ENCODE data around the gene RNF213.
"Not testable (repeated sequence)": the region's sequence is repeated elsewhere in the genome, so short reads cannot be mapped to it uniquely, and the experiment has no call there.

Gene RNF213

DNA sequence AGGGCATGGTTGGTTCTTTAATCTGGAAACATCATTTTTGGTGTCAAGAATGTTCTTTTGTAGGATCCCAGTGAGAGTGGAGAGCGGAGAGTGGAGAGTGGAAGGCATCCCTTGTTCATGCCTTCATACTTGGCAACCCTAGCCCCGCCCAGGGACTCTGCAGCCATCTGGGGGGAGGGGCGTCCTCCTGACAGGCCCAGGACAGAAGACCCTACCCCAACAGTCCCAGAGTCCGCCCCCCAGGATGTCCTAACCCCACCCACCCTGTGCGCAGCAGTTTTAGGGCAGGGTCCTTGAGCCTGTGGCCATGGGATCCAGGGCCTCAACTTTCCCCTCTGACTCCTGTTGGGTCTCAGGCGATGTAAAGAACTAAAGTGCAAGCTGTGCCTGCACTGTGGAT lies 36.0 kb upstream of the RNF213 start:
- no peak for DNase-seq

- no peak for DNase-seq
Observed at GRCh38 chr17:80225230-80225629, 35.4 kb upstream of the RNF213 start.

- DNase-seq, result no peak
Observed at GRCh38 chr17:80227156-80227555, 33.5 kb upstream of the RNF213 start.

- DNase-seq, result no peak
Observed at GRCh38 chr17:80227666-80228065, 33.0 kb upstream of the RNF213 start.

DNA sequence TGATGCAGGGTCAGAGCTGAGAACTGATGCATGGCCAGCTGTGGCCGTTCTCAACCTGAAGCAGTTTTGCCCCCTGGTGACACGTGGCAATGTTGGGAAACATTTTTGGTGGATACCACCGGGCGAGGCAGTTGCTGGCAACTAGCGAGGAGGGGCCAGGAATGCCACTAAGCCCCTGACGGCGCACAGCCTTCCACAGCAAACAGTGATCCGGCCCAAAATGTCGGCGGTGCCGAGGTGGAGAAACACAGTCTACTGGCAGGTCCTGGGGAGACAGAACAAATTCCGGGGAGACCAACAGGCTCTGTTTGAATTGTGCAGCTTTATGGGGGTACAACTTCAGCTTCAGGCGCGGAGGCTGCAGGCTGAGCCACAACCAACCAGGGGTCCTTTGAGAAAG lies 32.2 kb upstream of the RNF213 start:
- DNase-seq, result no peak

DNA sequence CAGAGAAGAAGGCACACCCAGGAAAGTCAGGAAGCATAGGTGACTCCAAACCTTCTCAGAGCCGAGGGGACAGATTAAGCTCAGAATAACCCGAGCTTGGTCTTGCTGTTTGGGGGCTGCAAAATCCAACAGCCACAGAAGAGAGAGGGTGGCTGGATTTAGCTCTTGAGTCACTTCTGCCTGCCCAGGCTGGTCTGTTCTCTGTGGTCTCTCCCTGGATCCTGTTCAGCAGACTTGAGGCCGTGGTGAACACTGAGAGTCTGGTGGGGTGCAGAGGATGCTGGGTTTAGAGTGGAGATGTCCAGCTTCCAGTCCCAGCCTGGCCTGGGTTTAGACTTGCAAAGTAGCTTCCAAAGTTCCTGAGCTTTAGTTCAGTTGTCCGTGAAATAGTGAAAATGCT lies 31.6 kb upstream of the RNF213 start:
- no peak for DNase-seq

- DNase-seq, result no peak
Observed at GRCh38 chr17:80232438-80232837, 28.2 kb upstream of the RNF213 start.

GRCh38 chr17:80233202-80233601 lies 27.4 kb upstream of the RNF213 start:
- DNase-seq, result no peak

DNA sequence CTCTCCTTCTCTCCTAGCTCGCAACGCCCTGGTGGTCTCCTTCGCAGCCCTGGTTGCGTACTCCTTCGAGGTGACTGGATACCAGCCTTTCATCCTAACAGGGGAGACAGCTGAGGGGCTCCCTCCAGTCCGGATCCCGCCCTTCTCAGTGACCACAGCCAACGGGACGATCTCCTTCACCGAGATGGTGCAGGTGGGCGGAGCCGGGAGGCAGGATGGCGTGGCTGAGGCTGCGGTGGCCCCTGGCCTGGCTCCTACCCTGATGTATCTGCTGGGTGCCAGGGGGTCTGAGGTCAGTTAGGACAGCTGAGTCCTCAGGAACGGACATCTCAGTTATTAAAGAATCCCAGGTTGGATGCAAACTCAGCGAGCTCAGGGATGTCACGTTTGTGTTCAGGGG lies 23.7 kb upstream of the RNF213 start:
- no peak for DNase-seq

DNA sequence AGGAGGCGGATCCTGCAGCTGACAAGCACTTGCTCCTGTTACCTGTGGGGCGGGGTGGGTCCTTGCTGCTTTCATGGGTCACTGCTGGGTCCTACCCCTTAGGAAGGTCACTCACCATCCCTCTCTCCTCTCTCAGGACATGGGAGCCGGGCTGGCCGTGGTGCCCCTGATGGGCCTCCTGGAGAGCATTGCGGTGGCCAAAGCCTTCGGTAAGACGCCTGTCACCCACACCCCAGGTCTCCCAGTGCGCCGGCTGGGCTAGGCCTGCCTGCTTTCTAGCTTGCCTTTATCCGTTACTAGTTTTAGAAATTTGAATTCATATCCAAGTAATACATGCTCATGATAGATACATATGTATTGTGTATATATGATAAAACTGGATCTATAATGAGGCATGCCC lies 23.3 kb upstream of the RNF213 start:
- DNase-seq, result no peak

DNA sequence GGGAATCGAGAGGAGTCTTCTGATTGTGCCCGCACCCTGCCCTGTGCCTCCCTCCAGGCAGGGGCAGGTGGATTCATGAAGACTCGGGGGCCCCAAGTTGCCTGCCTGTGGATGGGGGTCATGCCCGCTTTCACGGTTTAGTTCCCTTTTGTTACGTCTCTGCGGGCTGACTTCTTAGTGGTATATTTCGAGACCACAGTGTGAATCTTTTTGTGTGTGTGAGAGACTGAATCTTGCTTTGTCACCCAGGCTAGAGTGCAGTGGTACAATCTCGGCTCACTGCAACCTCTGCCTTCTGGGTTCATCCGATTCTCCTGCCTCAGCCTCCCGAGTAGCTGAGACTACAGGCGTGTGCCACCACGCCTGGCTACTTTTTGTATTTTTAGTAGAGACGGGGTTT lies 18.1 kb upstream of the RNF213 start:
- DNase-seq, result no peak

- DNase-seq, result no peak
Observed at GRCh38 chr17:80243526-80244433, 16.9 kb upstream of the RNF213 start.

GRCh38 chr17:80244448-80244847 lies 16.2 kb upstream of the RNF213 start:
- DNase-seq, result not testable (repeated sequence)

DNA sequence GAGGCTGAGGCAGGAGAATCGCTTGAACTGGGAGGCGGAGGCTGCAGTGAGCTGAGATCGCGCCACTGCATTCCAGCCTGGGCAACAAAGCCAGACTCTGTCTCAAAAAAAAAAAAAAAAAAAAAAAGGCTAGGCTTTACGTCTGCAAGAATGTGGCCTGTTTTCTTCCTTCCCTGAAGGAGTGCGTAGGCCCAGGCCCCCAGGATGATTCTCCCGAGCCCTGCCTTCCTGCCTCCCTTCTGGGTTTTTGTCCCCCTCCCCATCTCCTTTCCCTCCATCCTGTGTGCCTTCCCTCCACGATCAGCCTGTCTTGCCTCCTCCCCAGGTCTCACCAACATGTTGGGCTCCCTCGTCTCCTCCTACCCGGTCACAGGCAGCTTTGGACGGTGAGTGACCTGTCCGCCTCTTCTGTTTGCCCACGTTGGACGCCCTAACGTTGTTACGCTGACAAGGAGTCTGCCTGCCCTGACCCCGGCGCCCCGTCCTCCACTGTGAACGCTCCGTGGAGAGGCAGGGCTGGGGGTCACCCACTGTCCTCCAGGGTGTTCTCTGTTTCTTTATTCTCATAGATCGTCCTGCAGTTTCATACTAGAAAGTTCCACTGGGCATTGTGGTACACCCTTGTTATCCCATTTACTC lies 15.7 kb upstream of the RNF213 start:
- no peak for DNase-seq

- DNase-seq, result no peak
Observed at GRCh38 chr17:80245566-80246265, 14.9 kb upstream of the RNF213 start.

GRCh38 chr17:80246266-80246681 lies 14.4 kb upstream of the RNF213 start:
- DNase-seq, result no peak

DNA sequence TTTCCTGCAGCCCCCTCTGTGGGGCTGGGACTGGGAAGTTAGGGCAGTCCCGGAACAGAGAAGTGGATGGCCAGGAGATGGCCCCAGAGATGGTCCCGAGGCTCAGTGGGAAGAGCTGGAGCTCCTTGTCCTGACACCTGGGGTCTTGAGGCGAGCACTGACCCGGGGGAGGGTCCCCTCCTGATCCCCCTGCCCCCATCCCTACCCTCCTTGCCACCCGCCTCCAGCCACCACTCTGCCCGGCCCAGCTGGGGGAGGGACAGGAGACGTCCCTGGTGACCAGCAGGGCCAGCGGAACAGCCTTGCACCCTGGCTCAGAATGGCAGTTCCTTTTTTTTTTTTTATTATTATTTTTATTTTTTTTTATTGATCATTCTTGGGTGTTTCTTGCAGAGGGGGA lies 13.9 kb upstream of the RNF213 start:
- no peak for DNase-seq

GRCh38 chr17:80247561-80247960 lies 13.1 kb upstream of the RNF213 start:
- no peak for DNase-seq

GRCh38 chr17:80248001-80248893 lies 12.4 kb upstream of the RNF213 start:
- DNase-seq, result no peak

DNA sequence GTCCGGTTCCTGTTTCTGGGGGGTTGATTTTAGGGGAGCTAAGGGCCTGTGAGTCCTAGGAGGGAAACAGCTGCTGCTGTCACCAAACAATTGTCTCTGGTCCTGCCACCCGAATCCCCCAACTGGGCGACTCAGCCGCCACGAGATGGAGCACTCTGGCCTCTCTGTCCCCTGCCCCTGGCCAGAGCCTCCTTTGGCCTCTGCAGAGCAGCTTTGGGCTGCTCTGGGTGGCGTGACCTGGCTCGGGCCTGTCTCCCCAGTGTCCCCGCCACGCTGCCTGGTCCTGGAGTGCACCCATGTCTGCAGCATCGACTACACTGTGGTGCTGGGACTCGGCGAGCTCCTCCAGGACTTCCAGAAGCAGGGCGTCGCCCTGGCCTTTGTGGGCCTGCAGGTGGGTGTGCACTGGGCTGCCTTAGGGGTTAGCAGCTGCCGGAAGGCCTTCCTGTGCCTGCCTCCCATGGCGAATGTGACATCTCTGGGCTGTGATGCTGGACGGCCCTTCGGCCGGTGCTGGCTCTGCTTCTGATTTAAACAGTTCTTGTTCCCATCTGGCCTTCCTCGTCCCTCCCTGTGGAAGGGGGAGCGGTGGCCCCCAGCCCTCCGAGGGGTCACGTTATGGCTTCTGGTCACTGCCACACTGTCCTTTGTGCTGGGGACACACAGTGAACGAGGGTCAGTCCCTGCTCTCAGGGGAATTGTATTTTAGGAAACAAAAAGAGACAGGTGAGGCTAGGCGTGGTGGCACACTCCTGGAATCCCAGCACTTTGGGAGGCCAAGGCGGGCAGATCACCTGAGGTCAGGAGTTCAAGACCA lies 11.6 kb upstream of the RNF213 start:
- DNase-seq, result peak; percentile 35

- DNase-seq, result no peak
Observed at GRCh38 chr17:80251966-80252365, 8.7 kb upstream of the RNF213 start.

GRCh38 chr17:80252871-80253270 lies 7.8 kb upstream of the RNF213 start:
- DNase-seq, result peak; percentile 44
